Measurements from ENCODE around the gene HLA-DMA. TPM values are rescaled to one million over a fixed set of nuclear protein-coding genes. Genes with fewer than 3 reads are reported as not detected.

Gene HLA-DMA
- total and polyA plus RNA-seq, 9 of the 15 experiments (the other 6 are each of a cell fraction or from before 2014, with no cell fraction given) = 0.13 to 0.83 (median 0.51) TPM

DNA sequence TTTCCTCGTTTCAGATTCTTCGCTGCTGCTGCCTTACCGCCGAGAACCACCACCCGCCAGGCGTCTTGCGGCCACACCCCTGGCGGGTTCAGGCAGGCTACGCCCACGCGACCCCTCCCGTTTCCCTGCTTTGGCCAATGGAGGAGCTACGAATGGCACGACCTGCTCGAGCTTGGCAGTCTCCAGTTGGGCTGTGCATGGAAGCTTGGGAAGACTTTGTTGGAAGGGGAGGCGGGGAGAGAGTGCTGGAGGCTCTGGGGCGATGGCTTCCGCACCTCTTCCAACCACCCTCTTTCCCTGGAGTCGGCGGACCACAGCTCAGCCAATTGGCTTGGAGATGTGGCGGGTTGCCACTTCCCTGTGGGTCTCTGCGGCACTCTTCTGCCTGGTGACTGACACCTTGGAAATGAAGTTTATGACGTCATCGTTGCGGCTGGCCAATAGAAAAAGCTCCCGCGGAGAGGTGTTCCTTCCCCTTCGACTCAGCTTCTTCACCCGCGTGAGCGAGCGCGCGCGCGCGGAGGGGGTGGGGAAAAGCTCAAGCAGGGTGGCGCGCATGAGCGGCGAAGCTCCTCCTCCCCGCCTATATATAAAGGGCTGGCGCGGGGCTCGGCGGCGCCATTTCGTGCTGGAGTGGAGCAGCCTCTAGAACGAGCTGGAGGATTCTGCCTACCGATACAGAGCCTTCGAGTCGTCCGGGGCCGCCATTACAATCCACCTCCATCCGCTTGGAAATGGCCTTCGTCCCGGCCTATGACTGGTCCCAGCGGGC is 18.9 kb upstream of the HLA-DMA start (continued):
- TF ChIP-seq, protein P1, sequence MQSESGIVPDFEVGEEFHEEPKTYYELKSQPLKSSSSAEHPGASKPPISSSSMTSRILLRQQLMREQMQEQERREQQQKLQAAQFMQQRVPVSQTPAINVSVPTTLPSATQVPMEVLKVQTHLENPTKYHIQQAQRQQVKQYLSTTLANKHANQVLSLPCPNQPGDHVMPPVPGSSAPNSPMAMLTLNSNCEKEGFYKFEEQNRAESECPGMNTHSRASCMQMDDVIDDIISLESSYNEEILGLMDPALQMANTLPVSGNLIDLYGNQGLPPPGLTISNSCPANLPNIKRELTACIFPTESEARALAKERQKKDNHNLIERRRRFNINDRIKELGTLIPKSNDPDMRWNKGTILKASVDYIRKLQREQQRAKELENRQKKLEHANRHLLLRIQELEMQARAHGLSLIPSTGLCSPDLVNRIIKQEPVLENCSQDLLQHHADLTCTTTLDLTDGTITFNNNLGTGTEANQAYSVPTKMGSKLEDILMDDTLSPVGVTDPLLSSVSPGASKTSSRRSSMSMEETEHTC (IDR thresholded peaks at IDR 0.05) = peak; percentile 25; the same call in 1 of the 2 replicates
- TF ChIP-seq XRCC3 (IDR thresholded peaks at IDR 0.05) (no peak), ZNF444 (CRISPR knock-in tag; IDR thresholded peaks at IDR 0.05) (no peak; the same call in 1 of the 2 replicates), RCOR1 (IDR thresholded peaks at IDR 0.05; ENCODE audit: borderline replicate concordance in 1 of 2, low read depth in 2 of 2, low read length in 2 of 2) (peak; percentile 37; a peak in 3 of 4 replicates), ZNF696 (CRISPR knock-in tag; conservative IDR thresholded peaks at IDR 0.05) (no peak), CHD1 (IDR thresholded peaks at IDR 0.05; ENCODE audit: low read length) (no peak), CREBBP (IDR thresholded peaks at IDR 0.05; ENCODE audit: low read depth, low read length) (no peak), ZNF551 (CRISPR knock-in tag; IDR thresholded peaks at IDR 0.05) (0 out of 2 replicates have a peak, but pooled peaks have one; percentile 17), PRPF4 (IDR thresholded peaks at IDR 0.05; ENCODE audit: insufficient read depth, low read depth, low read length, poor library complexity, severe bottlenecking) (peak; percentile 99), ZNF41 (CRISPR knock-in tag; conservative IDR thresholded peaks at IDR 0.05) (no peak), KDM4B (IDR thresholded peaks at IDR 0.05; ENCODE audit: borderline replicate concordance in 2 of 2, low read depth in 1 of 2) (peak in 1 of 2 experiments; percentile 67; a peak in 1 of 4 replicates), YY1 (IDR thresholded peaks at IDR 0.05; ENCODE audit: borderline replicate concordance in 1 of 3, control insufficient read depth in 1 of 3, extremely low read depth in 1 of 3, insufficient read depth in 3 of 3, insufficient read length in 1 of 3, insufficient replicate concordance in 2 of 3, low read depth in 1 of 3, low read length in 2 of 3) (peak; percentile 82 to 97 (median 94))
- TF ChIP-seq, protein P2, sequence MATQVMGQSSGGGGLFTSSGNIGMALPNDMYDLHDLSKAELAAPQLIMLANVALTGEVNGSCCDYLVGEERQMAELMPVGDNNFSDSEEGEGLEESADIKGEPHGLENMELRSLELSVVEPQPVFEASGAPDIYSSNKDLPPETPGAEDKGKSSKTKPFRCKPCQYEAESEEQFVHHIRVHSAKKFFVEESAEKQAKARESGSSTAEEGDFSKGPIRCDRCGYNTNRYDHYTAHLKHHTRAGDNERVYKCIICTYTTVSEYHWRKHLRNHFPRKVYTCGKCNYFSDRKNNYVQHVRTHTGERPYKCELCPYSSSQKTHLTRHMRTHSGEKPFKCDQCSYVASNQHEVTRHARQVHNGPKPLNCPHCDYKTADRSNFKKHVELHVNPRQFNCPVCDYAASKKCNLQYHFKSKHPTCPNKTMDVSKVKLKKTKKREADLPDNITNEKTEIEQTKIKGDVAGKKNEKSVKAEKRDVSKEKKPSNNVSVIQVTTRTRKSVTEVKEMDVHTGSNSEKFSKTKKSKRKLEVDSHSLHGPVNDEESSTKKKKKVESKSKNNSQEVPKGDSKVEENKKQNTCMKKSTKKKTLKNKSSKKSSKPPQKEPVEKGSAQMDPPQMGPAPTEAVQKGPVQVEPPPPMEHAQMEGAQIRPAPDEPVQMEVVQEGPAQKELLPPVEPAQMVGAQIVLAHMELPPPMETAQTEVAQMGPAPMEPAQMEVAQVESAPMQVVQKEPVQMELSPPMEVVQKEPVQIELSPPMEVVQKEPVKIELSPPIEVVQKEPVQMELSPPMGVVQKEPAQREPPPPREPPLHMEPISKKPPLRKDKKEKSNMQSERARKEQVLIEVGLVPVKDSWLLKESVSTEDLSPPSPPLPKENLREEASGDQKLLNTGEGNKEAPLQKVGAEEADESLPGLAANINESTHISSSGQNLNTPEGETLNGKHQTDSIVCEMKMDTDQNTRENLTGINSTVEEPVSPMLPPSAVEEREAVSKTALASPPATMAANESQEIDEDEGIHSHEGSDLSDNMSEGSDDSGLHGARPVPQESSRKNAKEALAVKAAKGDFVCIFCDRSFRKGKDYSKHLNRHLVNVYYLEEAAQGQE (IDR thresholded peaks at IDR 0.05; ENCODE audit: borderline replicate concordance) = no peak; the same call in 1 of the 2 replicates
- TF ChIP-seq, protein P2 (CRISPR knock-in tag; IDR thresholded peaks at IDR 0.05; ENCODE audit: low read depth) = peak; percentile 29; the same call in 1 of the 2 replicates
- TF ChIP-seq, protein P3, sequence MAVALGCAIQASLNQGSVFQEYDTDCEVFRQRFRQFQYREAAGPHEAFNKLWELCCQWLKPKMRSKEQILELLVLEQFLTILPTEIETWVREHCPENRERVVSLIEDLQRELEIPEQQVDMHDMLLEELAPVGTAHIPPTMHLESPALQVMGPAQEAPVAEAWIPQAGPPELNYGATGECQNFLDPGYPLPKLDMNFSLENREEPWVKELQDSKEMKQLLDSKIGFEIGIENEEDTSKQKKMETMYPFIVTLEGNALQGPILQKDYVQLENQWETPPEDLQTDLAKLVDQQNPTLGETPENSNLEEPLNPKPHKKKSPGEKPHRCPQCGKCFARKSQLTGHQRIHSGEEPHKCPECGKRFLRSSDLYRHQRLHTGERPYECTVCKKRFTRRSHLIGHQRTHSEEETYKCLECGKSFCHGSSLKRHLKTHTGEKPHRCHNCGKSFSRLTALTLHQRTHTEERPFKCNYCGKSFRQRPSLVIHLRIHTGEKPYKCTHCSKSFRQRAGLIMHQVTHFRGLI (CRISPR knock-in tag; IDR thresholded peaks at IDR 0.05) = peak; percentile 92

Measured in K562 (cell line).